Left colon (tissue), 2 donors: ENCODE results near the gene HIP1. TPM values are rescaled to one million over a fixed set of nuclear protein-coding genes. Genes with fewer than 3 reads are reported as not detected.
"Not testable (repeated sequence)": the region's sequence is repeated elsewhere in the genome, so short reads cannot be mapped to it uniquely, and the experiment has no call there.

Source experiments
- ATAC-seq: fragments of 200-7000 bp; cut with Tn5 transposase; one replicate; pipeline ENCODE4 v1.9.1; 2020; ENCODE audit warnings: mild to moderate bottlenecking, moderate library complexity
- DNase-seq, 2 donors: peaks; one replicate each; pipeline ENCODE4 v3.0.0-alpha.2; 2020
- intact Hi-C, 2 donors: fragments of 100-400 bp; cut with DNase I in 1 of 2; cut with micrococcal nuclease in 1 of 2; formaldehyde crosslinking; loops; one replicate each; pipeline versions ENCODE4 v1.11.2 to v1.14.0; 2022; cut with DNase I, micrococcal nuclease
- total RNA-seq, 2 donors: library from RNA; stranded (reverse); fragmentation: NEBNext Ultra II Directional; extraction: Animal tissue kit (Norgen Biotek cat#: 25700); gene quantifications; one replicate each; pipeline ENCODE4 v1.2.1, GENCODE V29; 2021
- donor health status: DM: no; HTN: no; CAD: no.
- donor health status: DM: yes; HTN: yes; CAD: no.

Gene HIP1
- total RNA-seq, 2 donors from 2014 or later: 5.7 to 6.2 TPM

- ATAC-seq (no peak), DNase-seq (no peak)
- intact Hi-C loops: no loop called here
These were observed 85.1 kb downstream of the HIP1 start for GRCh38 chr7:75653651-75654050.

- no peak for DNase-seq
- no peak for ATAC-seq
- intact Hi-C loops: no loop called here
These were observed 86.0 kb downstream of the HIP1 start for GRCh38 chr7:75652788-75653187.

GRCh38 chr7:75650681-75651080, 88.1 kb downstream of the HIP1 start:
- ATAC-seq: peak; percentile 93
- intact Hi-C loops: no loop called here

DNA sequence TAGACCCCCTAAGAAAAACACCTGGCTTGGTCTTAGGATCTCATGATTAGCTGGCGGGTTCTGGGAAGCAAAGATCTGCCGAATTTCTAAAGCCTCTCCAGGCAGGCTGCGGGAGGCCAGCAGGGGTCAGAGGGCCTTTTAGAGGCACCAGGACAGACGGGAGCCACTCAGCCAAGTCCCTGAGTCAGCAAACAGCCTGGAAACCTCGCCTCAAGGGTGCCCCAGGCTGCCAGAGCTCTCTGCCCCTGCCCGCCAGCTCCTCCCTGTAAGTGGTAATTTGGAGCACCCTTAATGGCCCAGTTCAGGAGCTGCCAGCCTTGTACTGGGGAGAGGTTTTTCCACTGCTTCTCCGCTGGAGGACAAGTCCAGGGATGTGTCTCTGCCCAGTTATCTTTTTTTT, 88.7 kb downstream of the HIP1 start:
- no peak for DNase-seq
- intact Hi-C loops: no loop called here
- no peak for ATAC-seq

More at GRCh38 chr7:75650681-75651080, 88.1 kb downstream of the HIP1 start:
- peak; percentile 37 to 57 for DNase-seq

- ATAC-seq (peak; percentile 34), DNase-seq (peak in 1 of 2 donors; percentile 14)
- intact Hi-C loops: no loop called here
These were observed 89.3 kb downstream of the HIP1 start for GRCh38 chr7:75649462-75649861.

DNA sequence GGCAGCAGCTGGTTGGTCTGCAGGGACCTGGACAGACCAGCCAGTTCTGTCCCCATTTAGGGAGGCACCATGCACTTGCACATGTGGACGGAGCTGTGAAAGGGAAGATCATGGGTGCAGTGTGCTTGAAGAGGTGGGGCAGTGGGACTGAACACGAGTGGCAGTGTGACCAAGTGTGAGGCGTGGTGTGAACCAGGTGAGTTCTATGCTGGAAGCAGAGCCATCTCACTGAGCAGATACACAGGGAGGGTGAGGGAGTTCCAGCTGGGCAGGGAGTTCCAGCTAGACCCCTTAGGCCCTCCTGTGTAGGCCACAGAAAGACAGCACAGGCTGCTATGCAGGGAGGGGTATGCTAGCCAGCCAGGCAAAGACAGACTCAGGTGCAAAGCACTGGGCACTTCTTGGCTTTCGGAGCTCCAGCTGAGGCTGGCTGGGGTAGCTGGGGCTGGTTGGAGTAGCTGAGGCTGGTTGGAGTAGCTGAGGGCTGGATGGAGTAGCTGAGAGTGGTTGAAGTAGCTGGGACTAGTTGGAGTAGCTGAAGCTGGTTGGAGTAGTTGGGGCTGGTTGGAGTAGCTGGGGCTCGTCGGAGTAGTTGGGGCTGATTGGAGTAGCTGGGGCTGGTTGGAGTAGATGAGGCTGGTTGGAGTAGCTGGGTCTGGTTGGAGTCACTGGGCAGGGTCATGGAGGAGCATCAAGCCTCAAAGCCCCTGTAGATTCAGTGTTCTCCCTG, 90.9 kb downstream of the HIP1 start:
- intact Hi-C loops: no loop called here
- ATAC-seq (no peak), DNase-seq (no peak)

GRCh38 chr7:75646571-75647102, 92.1 kb downstream of the HIP1 start:
- intact Hi-C loops: no loop called here
- no peak for ATAC-seq
- no peak for DNase-seq

- intact Hi-C loops: no loop called here
- ATAC-seq (no peak), DNase-seq (no peak)
These were observed 93.2 kb downstream of the HIP1 start for GRCh38 chr7:75645570-75645969.

- no peak for DNase-seq
- no peak for ATAC-seq
- intact Hi-C loops: no loop called here
These were observed 94.2 kb downstream of the HIP1 start for GRCh38 chr7:75644589-75644988.

- ATAC-seq (peak; percentile 39), DNase-seq (peak in 1 of 2 donors; percentile 34)
- intact Hi-C loops: no loop called here
These were observed 95.8 kb downstream of the HIP1 start for GRCh38 chr7:75642810-75643486.

DNA sequence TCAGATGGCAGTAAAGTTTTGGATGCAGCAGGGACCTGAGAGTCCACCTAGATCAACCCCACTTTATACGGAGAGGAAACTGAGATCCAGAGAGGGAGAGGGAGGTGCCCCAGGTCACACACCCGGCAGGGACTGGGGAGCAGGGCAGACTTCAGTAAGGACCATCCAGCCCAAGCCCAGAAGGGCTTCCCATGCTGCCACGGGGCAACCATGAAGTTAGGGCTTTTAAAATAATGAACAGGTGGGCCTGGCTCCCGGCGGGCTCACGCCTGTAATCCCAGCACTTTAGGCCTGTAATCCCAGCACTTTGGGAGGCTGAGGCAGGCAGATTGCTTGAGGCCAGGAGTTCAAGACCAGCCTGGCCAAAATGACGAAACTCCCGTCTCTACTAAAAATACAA, 98.5 kb downstream of the HIP1 start:
- ATAC-seq: no peak
- DNase-seq: no peak
- intact Hi-C loops: no loop called here

DNA sequence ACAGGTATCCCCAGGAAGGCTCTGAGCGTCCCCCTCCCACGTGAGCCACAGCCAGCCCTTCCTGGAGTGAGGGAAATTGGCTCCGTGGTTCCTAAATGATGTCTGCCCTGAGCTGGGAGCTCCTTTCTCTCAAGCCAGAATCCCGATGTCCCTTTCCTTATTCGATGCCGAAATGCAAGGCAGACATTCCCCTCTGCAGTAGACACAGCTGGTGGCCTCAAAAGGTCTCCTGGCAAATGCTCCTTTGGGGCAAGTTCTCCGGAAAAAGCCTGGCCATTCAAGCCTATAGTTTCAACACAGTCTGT, 98.9 kb downstream of the HIP1 start:
- no peak for ATAC-seq
- intact Hi-C loops: no loop called here

DNA sequence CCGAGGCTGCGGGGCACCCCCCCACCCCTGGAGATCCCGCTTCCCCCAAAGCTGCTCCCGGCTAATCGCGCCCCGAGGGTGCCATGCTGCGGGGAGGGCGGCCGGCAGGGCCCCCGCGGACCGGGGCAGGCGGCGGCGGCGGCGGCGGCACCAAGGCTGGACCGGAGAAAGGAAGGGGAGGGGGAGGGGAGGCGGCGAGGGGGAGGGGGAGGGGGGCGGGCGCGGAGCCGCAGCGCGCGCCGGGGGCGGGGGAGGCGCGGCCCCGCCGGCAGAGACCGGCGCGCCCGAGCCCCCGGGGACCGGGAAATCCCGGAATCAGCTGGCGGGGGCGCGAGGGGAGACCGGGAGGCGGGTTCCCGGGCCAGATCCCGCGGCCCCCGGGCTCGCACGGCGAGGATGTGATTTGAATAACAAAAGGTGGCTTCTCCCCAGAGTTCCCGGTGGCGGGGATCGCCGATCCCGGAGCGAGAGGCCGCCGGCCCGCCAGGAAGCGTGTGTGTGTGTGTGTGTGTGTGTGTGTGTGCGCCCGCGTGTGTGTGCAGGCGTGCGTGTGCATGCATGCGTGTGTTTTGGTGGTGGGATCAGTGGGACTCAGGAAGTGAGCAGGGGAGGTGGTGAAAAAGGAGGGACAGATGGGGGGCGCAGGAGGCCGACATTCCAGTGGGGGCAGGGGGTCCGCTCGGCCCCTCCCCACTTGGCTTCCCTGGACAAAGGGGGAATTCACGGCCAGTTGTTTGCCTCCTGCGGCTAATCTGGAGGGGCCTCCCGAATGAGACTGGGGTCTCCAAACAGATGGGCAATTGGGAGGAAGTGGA, 99.5 kb downstream of the HIP1 start:
- DNase-seq (peak; percentile 44 to 59), ATAC-seq (peak; percentile 64)
- intact Hi-C loops: no loop called here

More for the DNA sequence above, 98.9 kb downstream of the HIP1 start:
- DNase-seq: no peak

GRCh38 chr7:75638594-75639070, 100.1 kb downstream of the HIP1 start:
- intact Hi-C loops: no loop called here
- DNase-seq: peak in 1 of 2 donors; percentile 36

DNA sequence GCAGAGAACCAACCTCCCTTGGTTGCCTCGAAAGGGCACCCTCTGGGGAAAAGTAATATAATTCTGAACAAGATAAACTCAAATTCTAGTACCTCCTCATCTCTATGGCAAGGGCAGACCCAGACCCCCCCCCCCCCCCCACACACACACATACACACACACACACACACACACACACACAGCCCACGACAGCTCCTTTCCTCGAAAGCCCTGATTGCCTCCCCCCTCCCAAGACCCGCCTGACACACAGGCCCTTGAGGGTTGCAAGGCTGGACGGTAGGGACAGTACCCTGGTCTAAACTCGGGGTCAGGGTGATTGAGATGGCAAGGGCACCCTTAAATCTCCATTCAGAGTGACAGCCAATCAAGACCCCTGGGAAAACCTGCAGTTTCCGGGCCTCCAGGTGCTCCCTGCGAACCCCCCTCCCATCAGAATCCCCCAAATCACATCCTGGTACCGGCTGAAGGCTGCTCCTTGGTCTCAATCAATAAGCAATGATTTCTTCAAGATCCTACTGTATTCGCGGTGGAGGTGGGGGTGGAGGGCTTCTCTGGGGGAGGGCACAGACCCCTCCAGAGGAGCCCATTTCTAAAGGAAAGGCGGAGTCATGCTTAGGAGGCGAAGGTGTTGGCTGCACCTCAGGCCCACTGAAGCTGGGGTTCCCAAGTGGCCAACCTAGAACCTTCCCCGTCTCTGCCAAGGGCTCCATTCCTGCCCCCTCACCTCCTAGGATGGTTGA, 100.7 kb downstream of the HIP1 start:
- DNase-seq: no peak
- intact Hi-C loops: no loop called here
- no peak for ATAC-seq

More at GRCh38 chr7:75638594-75639070, 100.1 kb downstream of the HIP1 start:
- ATAC-seq: peak; percentile 69

DNA sequence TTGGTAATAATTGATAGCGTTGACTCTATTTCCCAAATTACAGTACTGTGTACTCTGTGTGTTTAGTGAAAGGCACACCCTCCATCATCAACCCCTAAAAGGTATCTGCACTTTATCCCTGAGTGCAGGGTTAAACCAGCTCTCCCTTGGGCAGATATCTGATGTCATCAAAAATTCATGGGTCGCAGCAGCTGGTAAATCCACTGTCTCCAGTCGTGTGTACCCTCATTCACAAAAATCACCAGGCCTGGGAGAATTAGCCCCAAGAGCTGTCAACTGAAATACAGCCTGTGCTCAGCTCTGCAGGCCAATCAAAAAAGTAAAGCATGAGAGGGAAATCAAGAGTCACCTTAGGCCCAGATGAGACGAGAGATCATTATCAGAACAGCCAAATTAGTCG, 103.7 kb downstream of the HIP1 start:
- intact Hi-C loops: no loop called here
- ATAC-seq: no peak
- no peak for DNase-seq

- intact Hi-C loops, DNase-seq, ATAC-seq: not testable (repeated sequence)
These were observed 106.2 kb downstream of the HIP1 start for GRCh38 chr7:75632587-75632986.

DNA sequence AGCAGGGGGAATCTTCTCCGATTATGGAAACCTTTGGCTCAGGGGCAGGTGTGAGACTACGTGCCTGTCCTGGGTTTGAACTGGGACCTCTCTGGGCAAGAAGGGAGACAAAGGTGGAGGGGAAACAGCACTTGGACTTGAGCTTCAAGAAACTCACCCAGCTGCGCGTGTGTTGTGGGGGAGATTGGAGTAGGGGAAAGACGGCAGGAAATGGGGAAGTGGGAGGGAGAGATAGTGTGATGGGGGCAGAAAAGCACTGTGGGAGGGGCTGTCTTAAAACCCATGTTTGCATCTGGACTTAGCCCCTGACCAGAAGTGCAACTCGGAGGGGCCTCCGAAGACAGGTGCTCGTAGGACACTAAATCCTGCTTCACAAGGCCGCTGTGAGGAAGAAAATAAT, 107.0 kb downstream of the HIP1 start:
- intact Hi-C loops: no loop called here
- no peak for DNase-seq

GRCh38 chr7:75630549-75630948, 108.2 kb downstream of the HIP1 start:
- ATAC-seq (no peak), DNase-seq (no peak)
- intact Hi-C loops: no loop called here

More for the DNA sequence above, 107.0 kb downstream of the HIP1 start:
- ATAC-seq: no peak
